Vagina (tissue), 2 donors: ENCODE measurements around the gene COA1.

Experiments
- CTCF ChIP-seq, 3 experiments: fragments of 450-650 bp in 2 of 3; fragments of 200-600 bp in 1 of 3; sonication (generic) in 1 of 3; IDR thresholded peaks; one replicate each; pipeline ENCODE4 v1.5.1; 2017 to 2019; ENCODE audit warnings: antibody characterized with exemption in 3 of 3, mild to moderate bottlenecking in 2 of 3, moderate library complexity in 2 of 3
- POLR2AphosphoS5 ChIP-seq, 2 donors: sonication (generic); formaldehyde crosslinking; IDR thresholded peaks; one replicate each; pipeline ENCODE4 v1.9.0; 2017; ENCODE audit warnings: antibody characterized with exemption in 2 of 2, mild to moderate bottlenecking in 2 of 2, low read depth in 1 of 2; ENCODE audit not compliant: insufficient read depth in 1 of 2

GRCh38 chr7:43753843-43754242 is 24.5 kb upstream of the COA1 start:
- TF ChIP-seq CTCF (IDR thresholded peaks at IDR 0.05) (no peak), POLR2AphosphoS5 (IDR thresholded peaks at IDR 0.05; ENCODE audit: insufficient read depth in 1 of 2, low read depth in 1 of 2) (no peak)
